GM12864 (cell line): Measurements from ENCODE around the gene RPLP2.
A peak's percentile ranks its signal among the peaks of the same experiment; 100 is the strongest.

Source experiments
- DNase-seq: peaks from one replicate; pipeline ENCODE4 v3.0.0-alpha.2; 2011; ENCODE audit warnings: low read depth
- H3K4me3 ChIP-seq: 2 replicates; pipeline ENCODE4 v1.5.1; 2011; ENCODE audit warnings: mild to moderate bottlenecking, low read depth, low read length, control low read depth
- TF ChIP-seq, protein P1 (sequence below): IDR thresholded peaks from 2 replicates; pipeline ENCODE4 v1.5.1; 2011; ENCODE audit warnings: low read depth, mild to moderate bottlenecking, moderate library complexity, low read length, control low read depth, inconsistent platforms; ENCODE audit errors: missing control alignments

The RPLP2 gene

GRCh38 chr11:831118-831864 lies 21.5 kb downstream of the RPLP2 start:
- TF ChIP-seq, protein P1, sequence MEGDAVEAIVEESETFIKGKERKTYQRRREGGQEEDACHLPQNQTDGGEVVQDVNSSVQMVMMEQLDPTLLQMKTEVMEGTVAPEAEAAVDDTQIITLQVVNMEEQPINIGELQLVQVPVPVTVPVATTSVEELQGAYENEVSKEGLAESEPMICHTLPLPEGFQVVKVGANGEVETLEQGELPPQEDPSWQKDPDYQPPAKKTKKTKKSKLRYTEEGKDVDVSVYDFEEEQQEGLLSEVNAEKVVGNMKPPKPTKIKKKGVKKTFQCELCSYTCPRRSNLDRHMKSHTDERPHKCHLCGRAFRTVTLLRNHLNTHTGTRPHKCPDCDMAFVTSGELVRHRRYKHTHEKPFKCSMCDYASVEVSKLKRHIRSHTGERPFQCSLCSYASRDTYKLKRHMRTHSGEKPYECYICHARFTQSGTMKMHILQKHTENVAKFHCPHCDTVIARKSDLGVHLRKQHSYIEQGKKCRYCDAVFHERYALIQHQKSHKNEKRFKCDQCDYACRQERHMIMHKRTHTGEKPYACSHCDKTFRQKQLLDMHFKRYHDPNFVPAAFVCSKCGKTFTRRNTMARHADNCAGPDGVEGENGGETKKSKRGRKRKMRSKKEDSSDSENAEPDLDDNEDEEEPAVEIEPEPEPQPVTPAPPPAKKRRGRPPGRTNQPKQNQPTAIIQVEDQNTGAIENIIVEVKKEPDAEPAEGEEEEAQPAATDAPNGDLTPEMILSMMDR, result no peak
- DNase-seq, result no peak
- no peak overlapping the region for H3K4me3 ChIP-seq

GRCh38 chr11:831961-832528 lies 22.3 kb downstream of the RPLP2 start:
- TF ChIP-seq, protein P1, result no peak
- H3K4me3 ChIP-seq, result peak overlapping the region; percentile 52
- DNase-seq, result no peak

GRCh38 chr11:832529-833113 lies 22.9 kb downstream of the RPLP2 start, which contains the start of gene CD151:
Gene CD151 (plus strand): TSS chr11:832952. CDS start chr11:836070, 3,118 bp downstream.
- DNase-seq, result no peak
- H3K4me3 ChIP-seq, result peak within 1 kb of the TSS; percentile 75
- TF ChIP-seq, protein P1, result no peak

- DNase-seq, result no peak
- TF ChIP-seq, protein P1, result no peak
- peak overlapping the region; percentile 75 for H3K4me3 ChIP-seq
Measured at GRCh38 chr11:833114-833791, 23.5 kb downstream of the RPLP2 start.

GRCh38 chr11:833849-834311 lies 24.1 kb downstream of the RPLP2 start:
- DNase-seq, result no peak
- H3K4me3 ChIP-seq, result no peak overlapping the region; the same call in 1 of the 2 replicates
- TF ChIP-seq, protein P1, result no peak

DNA sequence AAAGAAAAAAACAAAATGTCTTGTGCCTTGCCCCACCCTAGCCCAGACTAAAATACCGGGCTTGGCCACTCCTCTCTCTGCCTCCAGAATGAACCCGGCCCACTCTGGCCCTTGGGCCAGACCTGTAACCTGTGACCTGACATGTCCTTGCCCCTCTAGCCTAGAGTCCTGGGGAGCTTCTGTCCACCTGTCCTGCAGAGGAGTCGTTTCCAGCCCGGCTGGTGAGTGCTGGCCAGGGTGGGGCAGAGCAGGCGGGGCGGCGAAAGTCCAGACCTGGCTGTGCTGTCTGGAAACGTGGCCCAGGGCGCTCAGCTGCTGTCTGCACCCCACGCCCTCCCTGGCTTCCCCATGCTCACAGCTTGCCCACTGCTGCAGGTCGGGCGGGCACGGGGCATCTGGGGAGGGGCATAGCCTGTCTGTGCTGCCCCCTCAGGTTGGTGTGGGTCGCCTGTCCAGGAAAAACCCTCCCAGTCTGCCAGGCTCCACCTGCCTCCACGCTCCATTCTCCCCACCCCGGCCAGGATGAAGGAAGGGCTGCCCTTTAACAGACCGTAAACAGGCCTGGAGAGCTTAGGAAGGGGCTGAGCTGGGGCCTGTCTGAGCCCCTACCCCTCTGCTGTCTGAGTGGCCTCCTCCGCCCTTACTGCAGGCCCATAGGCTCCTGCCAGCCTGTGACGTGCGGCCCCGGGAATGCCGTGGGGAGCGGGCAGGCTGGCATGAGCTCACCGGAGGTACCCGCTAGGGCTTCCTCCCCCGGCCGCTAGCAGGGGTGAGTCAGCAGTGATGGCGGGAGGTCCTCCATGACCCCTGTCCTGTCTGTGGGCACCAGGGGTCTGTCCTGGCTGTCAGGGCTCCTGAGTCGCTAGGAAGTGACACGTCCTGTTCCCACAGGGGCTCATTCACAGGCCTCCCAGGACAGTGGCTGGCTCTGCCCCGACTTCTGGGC lies 24.9 kb downstream of the RPLP2 start:
- H3K4me3 ChIP-seq, result no peak overlapping the region
- no peak for DNase-seq
- TF ChIP-seq, protein P1, result no peak
